ENCODE data around the gene AIG1.

GRCh38 chr6:143135325-143135724 lies 74.6 kb downstream of the AIG1 start:
- TF ChIP-seq CTCF (conservative IDR thresholded peaks at IDR 0.05; ENCODE audit: low read depth, low read length) (no peak), EZH2 (IDR thresholded peaks at IDR 0.05; ENCODE audit: borderline replicate concordance, low read depth, low read length, poor library complexity, severe bottlenecking) (no peak)

All from A673 (cell line).